AG04449 (cell line): ENCODE results near the gene ENTPD6.

ENCODE experiments used
- CTCF ChIA-PET: fragments of 350-600 bp; formaldehyde crosslinking; extraction: SDS; loops from one replicate; lab custom pipeline; 2021; ENCODE audit warnings: antibody characterized with exemption; lab: Yijun Ruan, JAX
- POLR2A ChIA-PET: fragments of 400-600, 350-600 bp; formaldehyde crosslinking; extraction: SDS; loops from one replicate; lab custom pipeline; 2020; ENCODE audit warnings: antibody characterized with exemption, inconsistent platforms; lab: Yijun Ruan, JAX
- DNase-seq: peaks from one replicate; pipeline ENCODE4 v3.0.0-alpha.2; 2010; ENCODE audit warnings: low read depth, low spot score
- H3K4me3 ChIP-seq: 2 replicates; pipeline ENCODE4 v1.5.1; 2011; ENCODE audit warnings: low read depth, mild to moderate bottlenecking, control low read depth, low read length
- CTCF ChIP-seq: IDR thresholded peaks from one replicate; pipeline ENCODE4 v1.5.1; 2011; ENCODE audit warnings: mild to moderate bottlenecking, moderate library complexity, low read length, control low read depth, inconsistent platforms; ENCODE audit not compliant: insufficient read depth; ENCODE audit errors: missing control alignments

The ENTPD6 gene

GRCh38 chr20:25242231-25242630 lies 46.7 kb downstream of the ENTPD6 start:
- CTCF ChIA-PET, result interaction anchor here (1.1 kb wide), 1 partner anchor 248 kb away, joined by 4 read pairs; no protein-coding TSS in a partner anchor
- TF ChIP-seq CTCF, result no peak
- POLR2A ChIA-PET, result no interaction called here
- no peak for DNase-seq
- no peak overlapping the region for H3K4me3 ChIP-seq

GRCh38 chr20:25243416-25243979 lies 48.0 kb downstream of the ENTPD6 start:
- no peak overlapping the region for H3K4me3 ChIP-seq
- CTCF ChIA-PET, result interaction anchor here (0.8 kb wide), 1 partner anchor 50 kb away, joined by 3 read pairs; no protein-coding TSS in a partner anchor
- POLR2A ChIA-PET, result interaction anchor here (0.6 kb wide), 1 partner anchor 180 kb away, joined by 3 read pairs; no protein-coding TSS in a partner anchor
- DNase-seq, result no peak
- no peak for TF ChIP-seq CTCF

GRCh38 chr20:25244976-25245375 lies 49.5 kb downstream of the ENTPD6 start:
- no peak overlapping the region for H3K4me3 ChIP-seq
- ChIA-PET POLR2A (no interaction called here), CTCF (interaction anchor here (4.2 kb wide), 1 partner anchor 21 kb away, joined by 23 read pairs; no protein-coding TSS in a partner anchor)
- no peak for DNase-seq
- no peak for TF ChIP-seq CTCF

GRCh38 chr20:25245461-25245860 lies 49.9 kb downstream of the ENTPD6 start:
- ChIA-PET POLR2A (no interaction called here), CTCF (interaction anchor here (1.5 to 4.2 kb wide), 3 partner anchors 12 to 153 kb away, joined by 5 to 23 read pairs (median 10); no protein-coding TSS in a partner anchor)
- DNase-seq, result no peak
- TF ChIP-seq CTCF, result no peak
- no peak overlapping the region for H3K4me3 ChIP-seq

GRCh38 chr20:25246182-25246999 lies 50.9 kb downstream of the ENTPD6 start:
- DNase-seq, result no peak
- TF ChIP-seq CTCF, result no peak
- CTCF ChIA-PET, result interaction anchor here (0.9 to 4.2 kb wide), 17 partner anchors 10 to 253 kb away, joined by 3 to 23 read pairs (median 6); partner anchors contain the start of genes ENTPD6 and GINS1
- POLR2A ChIA-PET, result interaction anchor here (1.0 to 1.9 kb wide), 3 partner anchors 14 to 51 kb away, joined by 3 to 10 read pairs (median 6); no protein-coding TSS in a partner anchor
- H3K4me3 ChIP-seq, result peak overlapping the region; percentile 95; the same call in 1 of the 2 replicates
